ENCODE measurements around the gene KRT6A. TPM values are rescaled to one million over a fixed set of nuclear protein-coding genes. Genes with fewer than 3 reads are reported as not detected.

Gene KRT6A
- total RNA-seq, 3 donors from 2014 or later: 1.4 TPM; not detected in 2

DNA sequence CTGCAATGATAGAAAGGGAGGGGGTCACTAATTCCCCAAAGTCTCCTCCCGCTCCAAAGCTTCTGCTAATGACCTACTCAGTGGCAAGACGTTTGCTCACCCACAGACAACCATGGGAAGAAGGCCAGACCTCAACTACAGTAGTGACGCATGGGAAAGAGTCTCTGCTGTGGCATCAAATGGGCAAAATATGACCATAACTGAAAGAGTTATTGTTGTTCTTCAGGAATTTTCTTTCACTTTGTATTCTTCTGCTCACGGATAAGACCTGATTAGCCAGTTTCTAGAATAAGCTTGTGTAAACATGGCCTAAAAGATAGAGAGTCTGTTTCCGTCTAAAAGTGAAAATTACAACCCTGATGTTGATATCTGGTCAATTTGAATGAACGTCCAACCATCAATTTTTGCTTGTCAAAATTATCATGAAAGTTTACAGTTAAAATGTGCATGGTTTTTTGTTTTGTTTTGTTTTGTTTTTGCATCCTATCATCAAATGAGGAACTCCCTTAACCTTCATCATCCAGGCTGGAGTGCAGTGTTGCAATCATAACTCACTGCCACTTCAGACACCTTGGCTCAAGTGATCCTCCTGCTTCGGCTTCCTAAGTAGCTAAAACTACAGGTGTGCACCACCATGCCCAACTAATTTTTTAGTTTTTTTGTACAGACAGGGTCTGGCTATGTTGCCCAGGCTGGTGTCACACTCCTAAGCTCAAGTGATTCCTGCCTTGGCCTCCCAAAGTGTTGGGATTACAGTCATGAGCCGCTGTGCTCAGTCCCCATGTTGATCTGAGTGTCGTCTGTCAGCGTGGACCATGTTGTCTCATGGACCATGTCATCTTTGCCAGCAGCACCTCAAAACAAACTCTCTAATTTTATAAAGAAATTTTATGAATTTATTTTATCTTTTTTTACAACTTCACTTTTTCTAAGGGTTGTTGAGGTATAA, 48.1 kb downstream of the KRT6A start:
- no peaks in the 10 kb centered on the region for H3K9me3 ChIP-seq
- TF ChIP-seq, protein P1, sequence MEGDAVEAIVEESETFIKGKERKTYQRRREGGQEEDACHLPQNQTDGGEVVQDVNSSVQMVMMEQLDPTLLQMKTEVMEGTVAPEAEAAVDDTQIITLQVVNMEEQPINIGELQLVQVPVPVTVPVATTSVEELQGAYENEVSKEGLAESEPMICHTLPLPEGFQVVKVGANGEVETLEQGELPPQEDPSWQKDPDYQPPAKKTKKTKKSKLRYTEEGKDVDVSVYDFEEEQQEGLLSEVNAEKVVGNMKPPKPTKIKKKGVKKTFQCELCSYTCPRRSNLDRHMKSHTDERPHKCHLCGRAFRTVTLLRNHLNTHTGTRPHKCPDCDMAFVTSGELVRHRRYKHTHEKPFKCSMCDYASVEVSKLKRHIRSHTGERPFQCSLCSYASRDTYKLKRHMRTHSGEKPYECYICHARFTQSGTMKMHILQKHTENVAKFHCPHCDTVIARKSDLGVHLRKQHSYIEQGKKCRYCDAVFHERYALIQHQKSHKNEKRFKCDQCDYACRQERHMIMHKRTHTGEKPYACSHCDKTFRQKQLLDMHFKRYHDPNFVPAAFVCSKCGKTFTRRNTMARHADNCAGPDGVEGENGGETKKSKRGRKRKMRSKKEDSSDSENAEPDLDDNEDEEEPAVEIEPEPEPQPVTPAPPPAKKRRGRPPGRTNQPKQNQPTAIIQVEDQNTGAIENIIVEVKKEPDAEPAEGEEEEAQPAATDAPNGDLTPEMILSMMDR (IDR thresholded peaks at IDR 0.05): no peak
- H3K4me3 ChIP-seq: no peak overlapping the region
- DNase-seq (no peak), ATAC-seq (peak; percentile 31)
- intact Hi-C loops (cut with DNase I, micrococcal nuclease): no loop called here
- H3K4me1 ChIP-seq (ENCODE audit: low read depth): no peaks in the 10 kb centered on the region
- H3K36me3 ChIP-seq (ENCODE audit: low read depth): no peaks in the 10 kb centered on the region

DNA sequence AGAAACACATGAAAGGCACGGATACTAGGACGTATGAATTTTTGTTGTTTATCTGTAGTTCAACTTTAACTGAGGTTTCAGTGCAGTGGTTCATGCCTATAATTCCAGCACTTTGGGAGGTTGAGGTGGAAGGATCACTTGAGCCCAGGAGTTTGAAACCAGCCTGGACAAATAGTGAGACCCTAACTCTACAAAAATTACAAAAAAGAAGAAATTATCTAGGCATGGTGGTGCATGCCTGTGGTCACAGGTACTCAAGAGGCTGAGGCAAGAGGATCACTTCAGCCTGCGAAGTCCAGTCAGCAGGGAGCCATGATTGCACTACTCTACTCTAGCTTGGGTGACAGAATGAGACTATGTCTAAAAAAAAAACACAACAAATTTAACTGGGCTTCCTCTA, 49.1 kb downstream of the KRT6A start:
- DNase-seq (no peak), ATAC-seq (no peak)
- TF ChIP-seq, protein P1 (IDR thresholded peaks at IDR 0.05): no peak
- Histone ChIP-seq H3K4me1 (ENCODE audit: low read depth) (no peaks in the 10 kb centered on the region), H3K4me3 (no peak overlapping the region), H3K36me3 (ENCODE audit: low read depth) (no peaks in the 10 kb centered on the region), H3K9me3 (no peaks in the 10 kb centered on the region)
- intact Hi-C loops (cut with DNase I, micrococcal nuclease): no loop called here

DNA sequence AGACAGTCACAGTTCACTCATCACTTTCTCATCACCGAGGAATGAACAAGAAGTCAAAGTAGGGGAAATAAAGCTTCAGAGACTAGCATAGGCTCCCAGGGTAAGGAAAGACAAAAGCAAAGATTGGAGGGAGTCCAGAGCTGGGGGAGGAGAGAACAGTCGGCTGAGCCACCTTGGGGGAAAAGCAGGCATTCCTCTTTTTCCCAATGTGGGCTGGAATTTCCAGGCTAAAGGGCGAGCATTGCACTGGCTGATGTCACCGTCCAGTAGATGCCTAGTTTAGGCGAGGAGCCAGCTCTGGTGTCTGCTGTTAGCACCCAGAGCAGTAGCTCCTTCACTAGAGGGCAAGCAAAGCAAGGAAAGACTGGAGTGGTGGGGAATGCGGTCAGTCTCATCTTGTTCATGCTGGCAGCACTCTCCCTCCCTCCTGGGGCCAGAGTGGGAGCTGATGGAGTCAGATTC, 50.4 kb downstream of the KRT6A start:
- Histone ChIP-seq H3K9me3 (no peaks in the 10 kb centered on the region), H3K4me3 (no peak overlapping the region), H3K36me3 (ENCODE audit: low read depth) (no peaks in the 10 kb centered on the region), H3K4me1 (ENCODE audit: low read depth) (no peaks in the 10 kb centered on the region)
- DNase-seq (no peak), ATAC-seq (no peak)
- TF ChIP-seq, protein P1 (IDR thresholded peaks at IDR 0.05): no peak
- intact Hi-C loops (cut with DNase I, micrococcal nuclease): no loop called here

DNA sequence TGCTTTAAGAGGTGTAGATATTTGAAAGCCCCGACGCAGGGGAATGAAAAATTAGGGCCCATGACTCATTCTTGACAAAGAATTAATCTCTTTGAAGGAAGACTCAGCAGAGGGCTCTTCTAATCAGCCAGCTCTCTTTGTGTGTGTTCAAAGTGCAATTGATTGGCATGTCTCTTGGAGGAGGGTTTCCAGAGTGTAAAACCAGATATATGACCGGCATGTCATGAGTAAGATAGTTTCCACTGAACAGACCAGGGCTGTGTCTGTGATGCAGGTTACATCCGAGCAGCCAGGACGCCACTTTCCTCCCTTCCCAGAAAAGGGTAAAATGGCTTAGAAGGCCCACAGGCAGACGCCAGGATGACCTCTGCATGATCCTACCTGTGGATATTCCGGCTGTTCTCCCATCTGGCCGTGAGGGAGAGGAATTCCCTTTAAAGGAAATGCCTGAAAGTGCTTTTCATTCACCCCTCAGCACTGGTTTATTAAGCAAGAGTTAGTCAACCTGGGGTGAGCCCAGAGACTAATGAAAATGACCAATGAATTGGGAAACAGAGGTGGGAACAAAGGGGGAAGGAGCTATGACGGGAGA, 51.6 kb downstream of the KRT6A start:
- no peaks in the 10 kb centered on the region for H3K36me3 ChIP-seq (ENCODE audit: low read depth)
- peaks cover 2% of the 10 kb centered on the region for H3K4me1 ChIP-seq (ENCODE audit: low read depth)
- ATAC-seq (no peak), DNase-seq (no peak)
- intact Hi-C loops (cut with DNase I, micrococcal nuclease): no loop called here
- no peak overlapping the region for H3K4me3 ChIP-seq
- no peaks in the 10 kb centered on the region for H3K9me3 ChIP-seq
- TF ChIP-seq, protein P1 (IDR thresholded peaks at IDR 0.05): no peak

DNA sequence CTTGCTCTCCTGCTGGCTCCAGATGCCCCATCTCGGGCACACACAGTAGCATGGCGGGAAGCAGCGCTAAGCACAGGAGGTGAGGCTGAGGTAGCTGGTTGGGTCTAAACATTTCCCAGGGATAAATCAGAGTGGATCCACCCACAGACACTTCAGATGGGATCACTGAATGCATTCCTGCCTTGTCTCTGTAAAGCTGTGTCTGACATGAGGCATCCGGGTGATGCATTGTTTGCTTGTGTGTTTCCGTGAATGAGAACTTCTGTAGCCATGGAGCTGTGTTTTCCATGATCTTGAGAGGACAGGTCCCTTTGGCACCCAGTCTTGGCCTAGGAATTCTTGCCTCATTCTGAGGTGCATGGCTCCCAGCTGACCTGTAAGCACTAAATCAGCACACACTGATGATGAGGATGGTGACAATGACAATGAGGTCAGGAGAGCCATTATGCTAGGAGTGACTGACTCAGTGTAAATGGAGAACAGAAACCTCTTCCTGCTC, 52.2 kb downstream of the KRT6A start:
- TF ChIP-seq, protein P1 (IDR thresholded peaks at IDR 0.05): no peak
- Histone ChIP-seq H3K4me3 (no peak overlapping the region), H3K9me3 (no peaks in the 10 kb centered on the region), H3K4me1 (ENCODE audit: low read depth) (peaks cover 7% of the 10 kb centered on the region), H3K36me3 (ENCODE audit: low read depth) (no peaks in the 10 kb centered on the region)
- ATAC-seq (no peak), DNase-seq (no peak)
- intact Hi-C loops (cut with DNase I, micrococcal nuclease): no loop called here

Measured in mucosa of descending colon (tissue), 3 donors.